ENCODE results near the gene PRICKLE1. TPM values are rescaled to one million over a fixed set of nuclear protein-coding genes. Genes with fewer than 3 reads are reported as not detected.

PRICKLE1 gene
- total and polyA plus RNA-seq, 2 of the 4 experiments (the other 2 are of a cell fraction) = 21.3 to 21.7 TPM

DNA sequence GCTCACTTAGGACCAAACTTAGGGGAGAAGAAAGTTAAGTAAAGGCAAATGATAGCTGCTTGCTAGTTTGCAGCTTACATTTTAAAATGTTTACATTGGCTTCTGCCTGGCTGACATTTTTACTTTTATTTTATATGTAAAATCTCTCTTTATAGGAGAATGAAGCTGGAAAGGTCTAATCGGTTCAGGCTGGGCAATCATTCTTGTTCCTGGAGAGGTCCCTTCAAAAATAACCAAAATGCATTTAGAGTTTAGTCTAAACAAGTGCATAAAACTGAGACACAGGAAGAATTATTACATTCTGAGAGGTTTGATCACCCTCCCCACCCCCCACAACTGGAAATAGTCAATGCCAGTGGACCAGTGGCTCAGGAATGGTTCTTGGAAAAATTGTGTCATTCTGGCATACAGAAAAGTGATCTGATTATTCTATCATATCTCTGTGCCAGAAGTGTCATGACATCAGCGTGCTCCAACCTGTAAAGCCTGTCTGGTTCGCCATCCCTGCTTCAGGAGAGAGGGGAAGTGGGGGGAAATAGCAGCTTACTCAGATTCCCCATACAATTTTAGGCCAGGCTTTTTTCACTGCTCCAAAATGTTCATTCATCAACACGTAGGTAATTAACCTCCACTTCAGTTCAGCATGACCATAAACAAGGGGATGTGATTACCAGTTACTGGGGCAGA is 4.2 kb downstream of the PRICKLE1 start:
- Histone ChIP-seq H4K5ac (ENCODE audit: low read depth, low read length) (no peak overlapping the region), H2AK9ac (replicated peaks; ENCODE audit: low read depth, low read length, poor library complexity) (peak overlapping the region; percentile 13), H3K4me3 (ENCODE audit: insufficient read depth, low read depth, low read length) (no peak overlapping the region), H2AFZ (replicated peaks; ENCODE audit: low read length, poor library complexity) (no peak overlapping the region), H3K79me1 (ENCODE audit: low read depth in 1 of 2, low read length in 2 of 2) (peaks cover 19 to 31% of the 10 kb centered on the region in 2 experiments; a peak in 3 of 4 replicates), H3K18ac (ENCODE audit: low read depth, low read length) (no peak overlapping the region), H4K91ac (ENCODE audit: insufficient read depth, low read depth, low read length) (no peak overlapping the region), H2BK20ac (ENCODE audit: low read depth, low read length) (no peak overlapping the region), H3K27me3 (ENCODE audit: control insufficient read depth, insufficient read depth, low read length) (peaks cover 2% of the 10 kb centered on the region; the same call in 1 of the 2 replicates), H3K14ac (replicated peaks; ENCODE audit: low read depth, low read length) (no peak overlapping the region), H3K4me1 (ENCODE audit: control insufficient read depth, insufficient read depth, low read length) (peaks cover 24% of the 10 kb centered on the region), H3K9me3 (ENCODE audit: control insufficient read depth, insufficient read depth, low read length) (no peaks in the 10 kb centered on the region), H3K4ac (ENCODE audit: low read depth, low read length) (0 out of 2 replicates have a peak overlapping the region, but pooled peaks have one; percentile 21), H4K8ac (ENCODE audit: low read depth in 2 of 2, low read length in 2 of 2) (no peak overlapping the region), H2BK5ac (ENCODE audit: low read depth, low read length, poor library complexity, severe bottlenecking) (no peak overlapping the region), H2AK5ac (ENCODE audit: low read depth, low read length) (no peak overlapping the region; the same call in 1 of the 2 replicates), H3K56ac (ENCODE audit: extremely low read depth, insufficient read depth, low read length) (no peak overlapping the region), H4K20me1 (ENCODE audit: insufficient read depth, low read length) (peaks cover 9% of the 10 kb centered on the region; the same call in 1 of the 2 replicates), H3K9me1 (ENCODE audit: insufficient read depth, low read length) (no peaks in the 10 kb centered on the region), H3K23ac (ENCODE audit: low read depth, low read length) (no peak overlapping the region), H3K4me2 (ENCODE audit: low read depth, low read length) (peak overlapping the region; percentile 48; the same call in 1 of the 2 replicates), H2BK120ac (ENCODE audit: low read depth, low read length) (no peak overlapping the region), H2BK15ac (ENCODE audit: low read depth, low read length) (peak overlapping the region; percentile 54; the same call in 1 of the 3 replicates), H3K36me3 (ENCODE audit: control insufficient read depth, insufficient read depth, low read length) (no peaks in the 10 kb centered on the region), H3K9ac (ENCODE audit: low read depth, low read length) (no peak overlapping the region), H3K27ac (ENCODE audit: insufficient read depth, low read length) (no peak overlapping the region)
- in situ Hi-C loops (cut with MboI; ENCODE audit: low sequenced_read_pairs) (loop anchor here (10.0 kb wide), 2 partner anchors 700 to 750 kb away; no protein-coding TSS in a partner anchor), dilution Hi-C loops (cut with HindIII; ENCODE audit: low sequenced_read_pairs, unreplicated experiment) (no loop called here), intact Hi-C loops (cut with micrococcal nuclease) (loop anchor here (5.0 to 10.0 kb wide), 3 partner anchors 103 to 450 kb away; no protein-coding TSS in a partner anchor)
- ChIA-PET CTCF (interaction anchor here (0.6 to 1.2 kb wide), 3 partner anchors 16 to 734 kb away, joined by 4 to 5 read pairs (median 4); no protein-coding TSS in a partner anchor), POLR2A (ENCODE audit: unreplicated experiment) (interaction anchor here (0.6 kb wide), 1 partner anchor 11 kb away, joined by 6 read pairs; no protein-coding TSS in a partner anchor)
- BruUV-seq (replicated peaks) = no TSS peak
- no CpG with 5 or more reads among the region's 4 CpGs for WGBS, 2 experiments (ENCODE audit: extremely low coverage in 2 of 2, insufficient read length in 1 of 2)
- DNase-seq = no peak
- ATAC-seq (ENCODE audit: low read depth) = no peak
- TF ChIP-seq POLR2A (IDR thresholded peaks at IDR 0.05; ENCODE audit: low read depth, low read length) = no peak
- no peak for TF ChIP-seq RCOR1 (IDR thresholded peaks at IDR 0.05; ENCODE audit: insufficient replicate concordance, low read length)
- TF ChIP-seq, protein P1, sequence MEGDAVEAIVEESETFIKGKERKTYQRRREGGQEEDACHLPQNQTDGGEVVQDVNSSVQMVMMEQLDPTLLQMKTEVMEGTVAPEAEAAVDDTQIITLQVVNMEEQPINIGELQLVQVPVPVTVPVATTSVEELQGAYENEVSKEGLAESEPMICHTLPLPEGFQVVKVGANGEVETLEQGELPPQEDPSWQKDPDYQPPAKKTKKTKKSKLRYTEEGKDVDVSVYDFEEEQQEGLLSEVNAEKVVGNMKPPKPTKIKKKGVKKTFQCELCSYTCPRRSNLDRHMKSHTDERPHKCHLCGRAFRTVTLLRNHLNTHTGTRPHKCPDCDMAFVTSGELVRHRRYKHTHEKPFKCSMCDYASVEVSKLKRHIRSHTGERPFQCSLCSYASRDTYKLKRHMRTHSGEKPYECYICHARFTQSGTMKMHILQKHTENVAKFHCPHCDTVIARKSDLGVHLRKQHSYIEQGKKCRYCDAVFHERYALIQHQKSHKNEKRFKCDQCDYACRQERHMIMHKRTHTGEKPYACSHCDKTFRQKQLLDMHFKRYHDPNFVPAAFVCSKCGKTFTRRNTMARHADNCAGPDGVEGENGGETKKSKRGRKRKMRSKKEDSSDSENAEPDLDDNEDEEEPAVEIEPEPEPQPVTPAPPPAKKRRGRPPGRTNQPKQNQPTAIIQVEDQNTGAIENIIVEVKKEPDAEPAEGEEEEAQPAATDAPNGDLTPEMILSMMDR (conservative IDR thresholded peaks at IDR 0.05; ENCODE audit: low read depth, low read length) = no peak
- TF ChIP-seq, protein P2, sequence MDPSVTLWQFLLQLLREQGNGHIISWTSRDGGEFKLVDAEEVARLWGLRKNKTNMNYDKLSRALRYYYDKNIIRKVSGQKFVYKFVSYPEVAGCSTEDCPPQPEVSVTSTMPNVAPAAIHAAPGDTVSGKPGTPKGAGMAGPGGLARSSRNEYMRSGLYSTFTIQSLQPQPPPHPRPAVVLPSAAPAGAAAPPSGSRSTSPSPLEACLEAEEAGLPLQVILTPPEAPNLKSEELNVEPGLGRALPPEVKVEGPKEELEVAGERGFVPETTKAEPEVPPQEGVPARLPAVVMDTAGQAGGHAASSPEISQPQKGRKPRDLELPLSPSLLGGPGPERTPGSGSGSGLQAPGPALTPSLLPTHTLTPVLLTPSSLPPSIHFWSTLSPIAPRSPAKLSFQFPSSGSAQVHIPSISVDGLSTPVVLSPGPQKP (IDR thresholded peaks at IDR 0.05; ENCODE audit: borderline replicate concordance, low read depth, low read length) = no peak
- TF ChIP-seq MAZ (IDR thresholded peaks at IDR 0.05; ENCODE audit: borderline replicate concordance, low read depth, low read length) = no peak
- no peak for TF ChIP-seq BHLHE40 (IDR thresholded peaks at IDR 0.05; ENCODE audit: low read depth, low read length)
- no peak for TF ChIP-seq RFX5 (IDR thresholded peaks at IDR 0.05; ENCODE audit: low read depth, low read length)
- no peak for TF ChIP-seq RAD21 (IDR thresholded peaks at IDR 0.05; ENCODE audit: low read length)
